ENCODE data around the gene PTPRO.

The PTPRO gene

DNA sequence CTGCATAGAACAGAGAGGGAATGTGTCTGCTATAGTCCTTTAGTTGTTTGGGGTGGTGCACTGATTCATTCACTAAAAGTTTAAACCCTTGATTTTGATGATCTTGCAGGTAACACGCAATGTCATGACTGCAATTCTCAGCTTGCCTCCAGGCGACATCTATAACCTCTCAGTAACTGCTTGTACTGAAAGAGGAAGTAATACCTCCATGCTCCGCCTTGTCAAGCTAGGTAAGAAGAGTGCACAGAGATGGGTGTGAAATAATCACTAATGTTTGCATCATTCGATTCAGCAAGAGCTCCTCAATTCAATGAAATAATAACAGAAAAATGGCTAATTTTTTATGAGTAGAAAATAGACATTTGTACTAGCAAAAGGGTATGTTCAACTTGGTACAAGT lies 203.7 kb downstream of the PTPRO start:
- no peak overlapping the region for H3K4me3 ChIP-seq (ENCODE audit: low read depth, low read length)
- TF ChIP-seq, protein P1, sequence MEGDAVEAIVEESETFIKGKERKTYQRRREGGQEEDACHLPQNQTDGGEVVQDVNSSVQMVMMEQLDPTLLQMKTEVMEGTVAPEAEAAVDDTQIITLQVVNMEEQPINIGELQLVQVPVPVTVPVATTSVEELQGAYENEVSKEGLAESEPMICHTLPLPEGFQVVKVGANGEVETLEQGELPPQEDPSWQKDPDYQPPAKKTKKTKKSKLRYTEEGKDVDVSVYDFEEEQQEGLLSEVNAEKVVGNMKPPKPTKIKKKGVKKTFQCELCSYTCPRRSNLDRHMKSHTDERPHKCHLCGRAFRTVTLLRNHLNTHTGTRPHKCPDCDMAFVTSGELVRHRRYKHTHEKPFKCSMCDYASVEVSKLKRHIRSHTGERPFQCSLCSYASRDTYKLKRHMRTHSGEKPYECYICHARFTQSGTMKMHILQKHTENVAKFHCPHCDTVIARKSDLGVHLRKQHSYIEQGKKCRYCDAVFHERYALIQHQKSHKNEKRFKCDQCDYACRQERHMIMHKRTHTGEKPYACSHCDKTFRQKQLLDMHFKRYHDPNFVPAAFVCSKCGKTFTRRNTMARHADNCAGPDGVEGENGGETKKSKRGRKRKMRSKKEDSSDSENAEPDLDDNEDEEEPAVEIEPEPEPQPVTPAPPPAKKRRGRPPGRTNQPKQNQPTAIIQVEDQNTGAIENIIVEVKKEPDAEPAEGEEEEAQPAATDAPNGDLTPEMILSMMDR (IDR thresholded peaks at IDR 0.05; ENCODE audit: low read depth, low read length) = no peak

DNA sequence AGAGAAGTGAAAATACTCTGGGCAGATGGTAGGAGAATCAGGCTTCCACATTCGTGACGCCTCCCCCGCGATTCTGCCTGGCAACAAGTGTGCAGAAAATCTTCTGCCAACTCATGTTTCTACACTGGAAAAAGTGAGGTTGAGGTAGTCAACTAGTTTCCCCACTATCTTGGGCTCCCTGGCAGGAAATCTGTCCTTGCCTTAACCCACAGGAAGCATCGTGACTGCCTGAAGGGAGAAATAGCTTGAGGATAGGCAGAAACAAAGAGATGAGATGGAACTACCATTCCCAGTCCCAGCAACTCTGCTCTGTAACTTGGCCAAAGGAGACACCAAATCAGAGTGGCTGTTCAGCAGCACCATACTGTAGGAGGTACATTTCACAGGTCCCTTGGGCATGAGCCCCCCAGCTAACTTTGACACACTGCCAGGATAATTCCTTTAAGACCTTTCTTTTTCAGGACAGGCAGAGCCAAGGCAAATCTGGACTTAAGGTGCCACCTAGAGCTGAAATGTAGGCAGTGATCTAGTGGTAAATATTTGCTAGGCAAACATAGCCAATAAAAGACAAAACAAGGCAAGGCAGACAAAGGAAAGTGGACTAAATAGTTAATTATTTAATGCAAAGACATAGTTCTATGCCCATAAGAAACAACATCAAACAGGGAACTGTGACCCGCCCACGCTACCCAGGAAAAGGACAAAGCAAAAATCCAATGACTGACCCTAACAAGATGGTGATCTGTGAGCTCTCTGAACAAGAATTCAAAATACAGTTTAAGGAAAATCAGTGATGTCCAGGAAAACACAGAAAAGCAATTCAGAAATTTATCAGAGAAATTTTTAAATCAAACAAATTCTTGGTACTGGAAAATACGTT lies 205.1 kb downstream of the PTPRO start:
- H3K4me3 ChIP-seq (ENCODE audit: low read depth, low read length) = no peak overlapping the region
- TF ChIP-seq, protein P1 (IDR thresholded peaks at IDR 0.05; ENCODE audit: low read depth, low read length) = no peak

DNA sequence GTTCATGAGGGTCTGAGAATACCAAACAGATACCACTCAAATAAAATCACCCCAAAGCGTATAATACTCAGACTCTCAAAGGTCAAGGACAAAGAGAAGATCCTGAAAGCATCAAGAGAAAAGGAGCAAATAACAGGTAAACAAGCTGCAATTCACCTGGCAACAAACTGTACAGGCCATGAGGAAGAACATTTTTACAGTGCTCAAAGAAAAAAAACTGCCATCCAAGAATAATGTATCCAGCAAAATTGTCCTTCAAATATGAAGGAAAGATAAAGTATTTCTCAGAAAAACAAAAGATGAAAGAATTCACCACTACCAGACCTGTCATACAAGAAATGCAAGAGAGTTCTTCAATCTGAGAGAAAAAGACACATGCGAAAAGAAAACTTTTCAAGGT lies 206.4 kb downstream of the PTPRO start:
- TF ChIP-seq, protein P1 (IDR thresholded peaks at IDR 0.05; ENCODE audit: low read depth, low read length) = no peak
- no peak overlapping the region for H3K4me3 ChIP-seq (ENCODE audit: low read depth, low read length)

DNA sequence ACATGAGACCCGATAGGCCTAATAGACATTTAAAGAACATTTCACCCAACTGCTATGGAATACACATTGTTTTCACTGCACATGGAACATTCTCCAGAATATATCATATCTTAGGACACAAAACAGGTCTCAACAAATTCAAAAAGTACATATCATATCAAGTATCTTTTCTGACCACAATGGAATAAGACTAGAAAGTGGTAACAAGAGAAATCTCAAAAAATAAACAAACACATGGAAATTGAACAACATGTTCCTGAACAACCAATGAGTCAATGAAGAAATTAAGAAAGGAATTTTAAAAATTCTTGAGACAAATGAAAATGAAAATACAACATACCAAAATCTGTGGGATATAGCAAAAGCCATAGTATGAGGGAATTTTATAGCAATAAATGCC lies 208.1 kb downstream of the PTPRO start:
- H3K4me3 ChIP-seq (ENCODE audit: low read depth, low read length) = no peak overlapping the region

DNA sequence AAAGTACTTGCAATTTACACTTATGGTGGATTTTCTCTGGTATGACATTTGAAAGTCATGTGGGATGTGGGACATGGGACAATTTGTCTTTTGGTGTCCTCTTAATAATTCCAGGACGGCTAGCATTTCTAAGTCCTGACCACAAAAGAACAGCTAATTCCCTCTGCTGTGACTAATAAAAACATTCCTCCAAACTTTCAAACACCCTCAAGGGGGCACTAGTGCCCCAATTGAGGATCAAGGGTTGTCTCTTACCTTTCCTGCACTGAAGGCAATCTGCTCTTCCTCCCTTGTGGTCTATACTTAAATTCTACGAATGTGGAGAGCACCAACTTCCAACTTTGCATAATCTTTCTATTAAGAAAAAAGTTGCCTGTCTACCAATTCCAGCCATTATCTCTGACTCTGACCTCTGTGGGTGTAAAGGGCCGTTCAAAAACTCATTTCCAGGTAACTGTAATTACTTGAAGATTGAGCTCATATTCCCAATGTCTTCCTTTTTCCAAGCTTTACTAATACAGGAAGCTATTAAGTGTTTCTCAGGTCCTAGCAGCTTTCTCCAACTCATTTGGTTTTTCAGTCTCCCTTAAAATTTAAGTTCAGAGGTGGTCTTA lies 210.2 kb downstream of the PTPRO start:
- no peak overlapping the region for H3K4me3 ChIP-seq (ENCODE audit: low read depth, low read length)
- TF ChIP-seq, protein P1 (IDR thresholded peaks at IDR 0.05; ENCODE audit: low read depth, low read length) = peak; percentile 57

More for the DNA sequence above, 208.1 kb downstream of the PTPRO start:
- TF ChIP-seq, protein P1 (IDR thresholded peaks at IDR 0.05; ENCODE audit: low read depth, low read length) = no peak

DNA sequence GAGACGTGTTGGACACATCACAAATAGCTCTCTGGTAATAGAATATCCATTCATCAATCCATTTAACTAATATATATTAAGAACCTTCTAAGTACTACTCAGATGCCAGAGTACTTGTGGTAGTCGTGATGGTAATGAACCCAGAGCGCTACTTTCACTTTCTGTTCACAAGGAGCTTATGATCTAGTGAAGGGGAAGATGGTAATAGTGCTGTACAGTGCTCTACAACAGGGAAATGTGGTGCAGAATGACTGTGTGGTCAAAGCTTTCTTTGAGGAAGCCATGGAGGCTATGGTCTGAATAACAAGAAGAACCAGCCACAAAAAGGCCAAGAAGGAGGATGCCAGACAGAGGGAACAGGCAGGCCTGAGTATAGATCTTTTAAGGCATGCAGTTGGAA lies 212.0 kb downstream of the PTPRO start:
- H3K4me3 ChIP-seq (ENCODE audit: low read depth, low read length) = no peak overlapping the region
- TF ChIP-seq, protein P1 (IDR thresholded peaks at IDR 0.05; ENCODE audit: low read depth, low read length) = no peak

DNA sequence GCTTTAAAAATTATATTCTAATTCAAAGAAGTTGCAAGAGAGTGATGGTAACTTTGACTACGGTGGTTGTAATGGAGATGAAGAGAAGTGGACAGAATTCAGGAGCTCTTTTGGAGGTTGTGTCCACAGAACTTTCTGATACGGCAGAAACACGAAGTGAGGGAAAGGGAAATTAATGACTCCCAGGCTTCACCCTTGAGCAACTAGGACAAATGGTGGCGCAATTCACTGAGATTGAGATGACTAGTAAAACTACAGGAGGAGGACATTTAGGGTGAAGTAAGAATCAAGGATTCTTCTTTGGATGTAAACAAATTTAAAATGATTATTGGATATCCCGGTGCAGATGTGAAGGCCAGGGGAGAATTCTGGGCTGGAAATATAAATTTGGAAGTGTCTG lies 212.6 kb downstream of the PTPRO start:
- no peak overlapping the region for H3K4me3 ChIP-seq (ENCODE audit: low read depth, low read length)
- TF ChIP-seq, protein P1 (IDR thresholded peaks at IDR 0.05; ENCODE audit: low read depth, low read length) = no peak

All from WI38 (cell line).